Omental fat pad (tissue), 4 donors: ENCODE data around the gene DSCAM. TPM values are rescaled to one million over a fixed set of nuclear protein-coding genes. Genes with fewer than 3 reads are reported as not detected.

Source experiments
- ATAC-seq: fragments of 150-250 bp; one replicate; pipeline ENCODE4 v1.9.1; 2016; ENCODE audit warnings: mild to moderate bottlenecking, moderate library complexity; ENCODE audit not compliant: low FRiP score
- DNase-seq: peaks from one replicate; pipeline ENCODE4 v3.0.0-alpha.2; 2019; ENCODE audit warnings: low spot score
- total RNA-seq, 4 donors: library from RNA; depleted of rRNA; stranded (reverse); fragments of >200 nt; gene quantifications; one replicate each; pipeline ENCODE4 v1.1.0, GENCODE V29; 2016
- TF ChIP-seq, protein P1 (sequence below), 3 donors: fragments of 450-650 bp; IDR thresholded peaks; one replicate each; pipeline ENCODE4 v1.5.1; 2016 to 2017; ENCODE audit warnings: antibody characterized with exemption in 3 of 3, mild to moderate bottlenecking in 3 of 3, moderate library complexity in 2 of 3

Gene DSCAM
- total RNA-seq, 4 donors from 2014 or later = 0.16 TPM; not detected in 3

DNA sequence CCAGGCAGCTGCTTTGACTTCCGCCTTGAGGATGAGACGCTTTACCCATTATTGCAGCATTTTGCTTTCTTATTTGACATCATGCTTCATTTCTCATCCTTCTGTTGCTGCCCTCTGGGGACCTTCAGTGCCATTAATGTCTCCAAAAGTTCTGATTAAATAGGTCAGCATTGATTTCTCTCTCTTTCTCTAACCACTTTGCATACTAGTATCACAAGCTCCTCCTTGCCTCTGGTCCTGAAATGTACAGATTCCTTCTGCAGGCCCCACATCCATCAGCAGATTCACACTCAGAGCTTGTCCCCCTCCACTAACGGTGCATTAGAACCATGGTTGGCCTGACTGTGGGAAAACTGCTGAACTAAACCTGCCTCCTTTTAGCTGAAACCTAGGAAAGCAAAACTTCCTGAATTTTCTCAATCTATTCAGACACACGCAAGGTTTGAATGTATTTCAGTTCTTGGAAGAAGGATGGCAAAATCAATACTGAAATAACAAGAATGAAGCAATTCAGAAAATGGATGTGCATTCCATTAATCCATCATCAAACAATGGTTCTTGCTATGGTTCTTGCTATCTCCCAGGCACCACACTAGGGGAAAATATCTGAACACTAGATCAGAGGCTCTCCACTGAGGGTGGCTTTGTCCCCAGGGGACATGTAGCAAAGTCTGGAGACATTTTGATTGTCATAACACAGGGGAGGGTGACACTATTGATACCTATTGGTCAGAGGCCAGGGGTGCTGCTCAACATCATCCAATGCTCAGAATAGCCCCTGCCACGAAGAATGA is 825.2 kb downstream of the DSCAM start:
- ATAC-seq = no peak
- TF ChIP-seq, protein P1, sequence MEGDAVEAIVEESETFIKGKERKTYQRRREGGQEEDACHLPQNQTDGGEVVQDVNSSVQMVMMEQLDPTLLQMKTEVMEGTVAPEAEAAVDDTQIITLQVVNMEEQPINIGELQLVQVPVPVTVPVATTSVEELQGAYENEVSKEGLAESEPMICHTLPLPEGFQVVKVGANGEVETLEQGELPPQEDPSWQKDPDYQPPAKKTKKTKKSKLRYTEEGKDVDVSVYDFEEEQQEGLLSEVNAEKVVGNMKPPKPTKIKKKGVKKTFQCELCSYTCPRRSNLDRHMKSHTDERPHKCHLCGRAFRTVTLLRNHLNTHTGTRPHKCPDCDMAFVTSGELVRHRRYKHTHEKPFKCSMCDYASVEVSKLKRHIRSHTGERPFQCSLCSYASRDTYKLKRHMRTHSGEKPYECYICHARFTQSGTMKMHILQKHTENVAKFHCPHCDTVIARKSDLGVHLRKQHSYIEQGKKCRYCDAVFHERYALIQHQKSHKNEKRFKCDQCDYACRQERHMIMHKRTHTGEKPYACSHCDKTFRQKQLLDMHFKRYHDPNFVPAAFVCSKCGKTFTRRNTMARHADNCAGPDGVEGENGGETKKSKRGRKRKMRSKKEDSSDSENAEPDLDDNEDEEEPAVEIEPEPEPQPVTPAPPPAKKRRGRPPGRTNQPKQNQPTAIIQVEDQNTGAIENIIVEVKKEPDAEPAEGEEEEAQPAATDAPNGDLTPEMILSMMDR (IDR thresholded peaks at IDR 0.05) = no peak
- DNase-seq = no peak

DNA sequence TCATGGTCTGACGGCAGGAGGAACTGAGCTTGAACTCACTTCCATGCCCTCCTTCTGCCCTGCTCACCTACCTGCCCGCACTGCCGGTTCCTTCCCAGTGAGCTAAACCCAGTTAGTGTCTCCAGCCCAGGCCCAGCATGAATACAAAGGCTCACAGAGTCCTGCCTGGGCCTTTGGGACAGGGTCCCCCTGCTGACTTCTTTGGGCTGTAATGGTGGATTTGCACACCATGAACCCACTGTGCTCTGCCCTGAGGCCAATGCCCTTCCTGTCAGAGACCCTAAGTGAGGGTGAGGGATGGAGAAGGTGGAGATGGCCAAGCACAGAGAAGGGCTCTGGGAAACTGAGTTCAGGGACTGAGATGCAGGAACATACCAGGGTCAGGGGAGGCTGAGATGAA is 826.3 kb downstream of the DSCAM start:
- TF ChIP-seq, protein P1 (IDR thresholded peaks at IDR 0.05) = no peak
- no peak for DNase-seq
- ATAC-seq = no peak

DNA sequence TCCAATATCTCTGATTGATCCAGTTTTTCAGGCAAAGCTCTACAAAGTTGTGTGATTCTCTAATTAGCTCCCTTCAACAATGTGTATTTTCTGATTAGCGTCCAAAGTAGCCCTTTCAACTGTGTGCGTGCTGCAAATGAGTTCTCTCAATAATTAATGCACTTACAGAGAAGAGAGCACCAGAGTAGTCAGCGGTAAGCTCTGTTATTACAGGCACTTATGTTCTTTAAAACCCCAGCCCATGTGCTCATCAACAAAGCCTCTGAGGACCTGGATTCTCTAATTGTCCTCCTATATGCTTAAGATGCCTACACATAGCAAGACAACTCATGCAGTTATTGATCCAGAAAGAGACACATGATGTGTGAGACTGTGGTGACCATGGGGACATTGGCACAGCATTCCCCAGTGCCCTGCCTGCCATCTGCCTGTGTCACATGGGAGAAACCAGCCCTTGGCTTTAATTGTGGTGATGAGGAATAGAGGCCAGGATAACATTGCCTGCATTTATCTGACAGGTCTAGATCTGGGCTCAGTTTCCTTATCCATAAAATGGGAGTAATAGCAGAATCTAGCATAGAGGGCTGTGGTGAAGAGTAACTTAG is 828.0 kb downstream of the DSCAM start:
- TF ChIP-seq, protein P1 (IDR thresholded peaks at IDR 0.05) = no peak
- DNase-seq = no peak

DNA sequence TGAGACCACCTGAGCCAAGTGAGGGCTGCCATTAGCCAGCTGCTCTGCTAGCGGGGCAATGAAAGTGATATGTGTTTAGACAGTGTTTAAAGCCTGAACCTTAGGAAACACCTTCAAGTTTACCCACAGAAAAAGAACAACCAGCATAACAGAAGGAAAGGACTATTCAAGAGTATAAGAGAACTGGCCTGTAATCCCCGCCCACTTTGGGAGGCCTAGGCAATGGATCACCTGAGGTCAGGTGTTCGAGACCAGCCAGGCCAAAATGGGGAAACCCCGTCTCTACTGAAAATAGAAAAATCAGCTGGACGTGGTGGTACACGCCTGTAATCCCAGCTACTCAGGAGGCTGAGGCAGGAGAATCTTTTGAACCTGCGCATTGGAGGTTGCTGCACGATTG is 830.3 kb downstream of the DSCAM start:
- no peak for DNase-seq
- TF ChIP-seq, protein P1 (IDR thresholded peaks at IDR 0.05) = no peak
- no peak for ATAC-seq

More for the DNA sequence above, 828.0 kb downstream of the DSCAM start:
- ATAC-seq = no peak

DNA sequence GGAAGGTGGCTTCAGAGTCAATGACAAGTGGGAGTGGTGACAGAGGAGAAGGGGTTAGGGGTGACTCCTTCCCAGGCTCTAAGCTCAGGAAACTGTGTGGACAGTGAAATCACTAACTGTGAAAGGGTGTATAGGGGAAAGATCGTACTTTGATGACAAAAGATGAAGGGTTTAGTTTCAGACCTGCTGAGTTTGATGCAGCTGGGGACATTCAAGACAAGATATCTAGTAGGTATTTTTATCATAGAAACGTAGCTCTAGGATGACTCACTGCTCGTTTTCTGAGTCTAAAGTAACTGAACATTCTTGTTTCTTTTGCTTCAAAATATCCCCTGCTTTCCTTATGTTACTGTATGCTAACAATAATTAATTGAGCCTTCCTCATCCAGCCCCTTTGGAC is 830.7 kb downstream of the DSCAM start:
- ATAC-seq (no peak), DNase-seq (no peak)
- TF ChIP-seq, protein P1 (IDR thresholded peaks at IDR 0.05) = no peak

DNA sequence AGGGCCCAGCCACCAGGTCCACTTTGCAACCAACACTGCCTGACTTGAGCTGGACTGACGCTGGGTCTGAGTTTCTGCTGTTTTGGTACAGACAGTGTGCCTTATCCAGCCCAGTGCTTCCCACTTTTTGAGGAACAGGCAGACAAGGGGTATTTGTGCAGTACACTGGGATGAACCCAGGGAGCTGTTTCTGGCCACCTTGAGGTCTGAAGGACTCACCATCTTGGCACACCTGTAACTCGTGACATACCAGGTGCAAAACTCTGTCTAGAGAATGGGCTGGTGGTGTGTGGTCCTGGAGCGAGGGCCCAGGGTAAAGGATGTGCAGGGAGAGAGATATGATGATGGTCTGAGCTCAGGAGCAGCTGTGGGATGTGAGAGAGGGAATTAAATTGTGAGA is 831.1 kb downstream of the DSCAM start:
- TF ChIP-seq, protein P1 (IDR thresholded peaks at IDR 0.05) = no peak
- DNase-seq = no peak
- no peak for ATAC-seq

DNA sequence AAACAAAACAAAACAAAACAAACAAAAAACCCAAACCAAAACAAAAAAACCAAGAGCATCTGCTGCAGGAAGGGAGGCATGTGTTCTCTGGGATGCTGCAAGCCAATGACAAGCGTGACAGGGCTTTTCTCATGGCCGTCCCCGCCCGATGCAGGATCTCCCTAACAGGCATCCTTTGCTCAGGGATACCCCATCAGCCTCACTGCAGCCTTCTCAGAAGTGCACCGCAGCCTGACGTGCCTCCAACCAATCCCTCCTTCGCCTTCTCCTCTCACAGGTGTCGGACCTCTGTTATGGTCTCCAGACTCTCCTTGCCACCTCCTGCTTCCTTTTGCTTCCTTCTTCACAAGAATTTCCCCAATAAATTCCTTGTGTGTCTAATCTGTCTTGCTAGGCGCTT is 832.6 kb downstream of the DSCAM start:
- no peak for ATAC-seq
- TF ChIP-seq, protein P1 (IDR thresholded peaks at IDR 0.05) = no peak
- DNase-seq = no peak
